Activated CD8-positive, alpha-beta memory T cell treated with anti-CD3 and anti-CD28 coated beads, Interleukin-2, amount 50 U/mL, for 48 hours (primary cell): ENCODE data around the gene CREB5.

Experiments used
- DNase-seq: peaks from one replicate; pipeline ENCODE4 v3.0.0-alpha.2; 2020

CREB5 gene

DNA sequence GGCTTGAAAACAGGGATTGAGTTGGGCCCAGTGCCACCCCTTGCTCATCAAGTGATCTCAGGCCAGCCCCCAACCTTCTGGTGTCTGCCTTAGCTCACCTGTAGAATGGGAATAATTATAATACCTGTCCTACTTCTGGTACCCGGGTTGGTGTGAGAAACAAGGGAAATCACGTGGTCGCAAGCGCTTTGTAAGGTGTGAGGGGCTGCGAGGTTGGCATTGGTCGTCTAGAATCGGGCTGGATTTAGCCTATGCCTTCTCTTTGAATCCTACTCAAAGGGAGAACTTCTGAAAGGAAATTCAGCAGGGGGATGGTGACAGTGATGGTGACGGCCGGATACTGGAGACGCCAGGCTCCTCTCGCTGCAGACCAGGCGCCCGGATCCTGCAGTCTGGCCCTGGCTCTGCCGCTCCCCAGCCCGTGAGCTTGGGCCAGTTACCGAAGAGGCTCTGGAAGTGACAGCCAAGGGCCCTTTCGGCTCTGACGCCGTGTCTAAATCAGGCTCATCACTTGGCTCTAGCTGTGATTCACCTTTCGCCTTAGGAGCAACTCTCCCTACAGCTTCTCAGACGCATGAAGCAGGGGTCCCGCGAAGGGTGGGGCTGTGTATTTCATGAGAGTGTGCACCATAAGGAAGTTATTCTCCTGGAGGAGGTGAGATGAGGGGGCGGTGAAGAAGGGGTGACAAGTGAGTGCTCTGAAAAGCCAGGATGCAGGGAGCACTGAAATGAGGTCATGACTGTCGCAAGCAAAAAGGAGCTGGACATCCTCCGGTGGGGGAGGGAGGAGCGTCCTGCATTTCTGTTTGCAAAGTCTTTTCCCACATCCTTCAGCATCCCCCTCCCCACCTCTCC lies 4.0 kb upstream of the CREB5 start:
- DNase-seq: peak; percentile 53

DNA sequence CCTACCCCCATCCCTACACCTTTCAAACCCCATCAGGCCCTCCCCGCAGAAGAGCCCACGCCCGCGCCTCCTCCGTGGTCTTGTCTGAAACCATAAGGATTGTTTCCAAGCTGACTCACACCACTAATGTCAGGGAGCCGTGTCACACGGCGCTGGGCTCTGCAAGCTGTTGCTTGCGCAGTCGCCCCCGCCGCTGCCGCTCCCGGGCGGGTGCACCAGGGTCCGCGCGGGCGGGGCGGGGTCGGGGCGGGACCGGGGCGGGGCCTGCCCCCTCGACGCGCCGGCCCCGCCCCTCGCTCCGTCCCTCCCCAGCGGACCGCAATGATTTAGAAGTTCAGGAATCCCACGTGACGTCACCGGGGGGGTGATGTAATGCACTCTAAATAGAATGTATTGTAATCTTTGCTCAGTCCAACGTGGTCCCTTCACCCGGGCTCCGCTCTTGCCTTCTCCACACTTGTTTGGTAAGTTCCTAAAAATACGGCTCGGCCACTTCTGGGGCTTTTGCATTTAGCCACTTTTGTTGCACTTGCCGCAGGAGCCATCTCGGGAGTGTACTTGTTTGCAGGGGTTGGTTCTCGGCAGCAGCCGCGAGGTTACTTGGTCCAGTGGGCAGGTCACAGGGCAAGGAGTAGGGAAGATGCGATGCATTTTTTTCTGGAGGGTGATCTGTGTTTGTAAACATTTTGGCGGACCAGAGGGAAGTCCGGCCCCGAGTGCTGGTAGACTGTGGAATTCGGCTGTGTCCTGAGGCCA lies 3.2 kb upstream of the CREB5 start:
- DNase-seq: peak; percentile 84

DNA sequence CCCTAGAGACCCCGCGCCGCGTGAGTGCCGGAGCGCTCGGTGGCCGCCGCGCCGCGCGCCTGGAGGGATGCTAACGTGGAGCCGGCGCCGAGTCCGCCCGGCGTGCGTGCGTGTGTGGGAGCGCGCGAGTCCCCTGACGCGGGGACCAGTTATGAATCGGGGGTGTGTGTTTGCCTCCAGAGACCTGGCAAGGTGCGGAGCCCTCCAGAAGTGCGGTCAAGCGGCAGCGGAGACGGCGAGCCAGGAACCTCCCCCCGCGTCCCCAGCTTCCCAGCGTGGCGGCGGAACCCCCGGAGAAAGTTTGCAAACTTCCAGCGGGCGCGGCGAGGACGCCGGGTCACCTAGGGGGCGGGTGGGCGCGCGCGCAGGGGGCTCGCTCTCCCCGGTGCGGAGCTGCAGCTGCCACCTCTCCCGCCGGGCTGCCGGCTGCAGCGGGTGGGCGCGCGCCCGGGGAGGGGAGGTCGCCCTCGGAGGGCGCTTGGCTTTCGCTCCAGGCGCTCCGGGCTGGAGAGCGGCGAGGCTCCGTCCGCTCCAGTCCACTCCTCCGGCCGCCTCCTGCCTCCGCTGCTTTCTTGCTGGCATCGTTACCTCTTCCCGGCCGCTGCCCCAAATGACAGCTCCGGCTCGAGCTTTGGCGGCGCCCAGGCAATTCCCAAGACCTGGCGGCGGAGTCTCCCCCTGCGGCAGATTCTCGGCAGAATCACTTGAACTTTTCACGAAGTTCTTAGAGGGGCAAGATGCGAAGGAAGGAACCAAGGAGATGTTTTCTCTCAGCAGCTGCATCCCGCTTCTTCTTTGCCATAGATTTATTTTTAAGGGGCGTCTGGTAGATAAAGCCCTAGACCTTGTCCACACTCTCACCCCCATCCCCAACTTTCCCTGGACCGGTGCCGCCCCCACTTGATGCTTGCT lies 2.3 kb upstream of the CREB5 start:
- DNase-seq: peak; percentile 52

DNA sequence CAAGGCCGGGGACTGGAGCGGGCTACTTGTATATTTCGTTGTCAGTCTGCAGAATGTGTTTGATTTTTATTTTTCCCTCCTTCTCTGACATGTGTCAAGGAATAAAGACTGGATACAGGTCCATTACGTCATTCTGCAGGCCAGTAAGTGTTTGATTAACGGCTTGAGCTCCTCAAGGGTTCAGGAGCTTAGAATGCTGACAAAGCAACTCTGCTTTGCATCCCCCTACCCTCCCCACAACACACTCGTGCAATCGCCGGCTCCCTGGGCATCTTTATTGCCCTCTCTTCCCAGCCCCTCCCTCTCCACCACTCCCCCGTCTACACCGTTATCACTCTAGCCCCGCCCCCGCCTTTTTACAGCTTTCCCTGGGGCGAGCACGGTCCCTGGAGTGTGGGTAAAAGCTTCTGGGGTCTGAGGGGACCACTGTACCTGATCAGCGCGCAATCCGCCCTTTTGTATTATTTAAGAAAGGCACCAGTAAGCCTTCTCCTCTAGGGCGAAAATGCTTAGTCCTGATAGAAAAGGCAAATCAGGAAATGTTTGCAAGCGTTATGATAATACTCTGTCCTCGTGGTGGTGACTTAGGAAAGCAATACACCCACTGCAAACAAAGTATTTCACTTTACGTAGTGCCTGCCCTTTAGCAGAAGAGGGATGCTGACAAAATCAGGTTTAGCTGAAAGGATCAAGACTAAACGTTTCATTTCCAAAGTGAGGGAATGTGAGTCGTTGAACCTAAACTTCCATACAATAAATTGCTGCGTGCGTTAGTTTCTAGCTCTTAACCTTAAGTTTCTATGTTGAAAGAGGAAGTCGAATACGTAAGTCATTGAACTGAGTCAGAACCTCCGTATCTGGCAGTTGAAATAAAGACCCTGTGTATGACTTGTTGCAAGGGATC lies 1.4 kb upstream of the CREB5 start:
- DNase-seq: peak; percentile 54

DNA sequence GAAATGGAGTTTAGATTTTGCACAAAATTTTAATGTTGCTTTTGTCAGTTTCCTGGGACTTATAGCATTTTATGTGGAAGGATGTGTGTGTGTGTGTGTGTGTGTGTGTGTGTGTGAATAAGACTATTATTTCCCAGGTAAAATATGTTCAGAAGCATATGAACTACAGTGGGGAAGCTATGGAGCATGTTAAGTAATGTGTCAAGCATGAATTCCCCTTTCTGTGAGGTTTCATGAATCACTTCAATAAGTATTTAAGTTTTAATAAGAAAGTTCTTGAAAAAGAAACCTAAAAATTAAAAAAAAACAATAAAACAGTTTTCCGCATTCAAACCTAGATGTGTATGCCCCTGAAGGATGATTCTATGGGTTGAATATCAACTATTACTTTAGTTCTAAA lies 693 bp downstream of the CREB5 start:
- no peak for DNase-seq

DNA sequence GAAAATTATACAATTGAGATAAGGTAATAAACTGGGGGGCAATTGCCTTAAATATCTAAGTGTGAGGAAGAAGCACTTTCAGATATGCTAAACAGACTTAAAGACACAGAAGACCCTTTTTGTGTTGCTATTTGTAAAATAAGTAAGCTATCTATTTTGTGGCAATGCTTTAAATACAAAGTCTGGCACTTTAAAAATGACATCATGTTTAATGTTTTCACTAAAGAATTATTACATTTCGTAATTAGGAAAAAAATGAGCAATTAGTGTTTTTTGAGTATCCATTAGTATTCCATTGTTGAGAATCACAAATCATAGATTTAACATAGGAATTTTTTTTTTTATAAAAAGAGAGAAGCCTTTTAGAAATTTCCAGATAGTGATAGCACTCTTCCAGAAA lies 2.1 kb downstream of the CREB5 start:
- DNase-seq: no peak

DNA sequence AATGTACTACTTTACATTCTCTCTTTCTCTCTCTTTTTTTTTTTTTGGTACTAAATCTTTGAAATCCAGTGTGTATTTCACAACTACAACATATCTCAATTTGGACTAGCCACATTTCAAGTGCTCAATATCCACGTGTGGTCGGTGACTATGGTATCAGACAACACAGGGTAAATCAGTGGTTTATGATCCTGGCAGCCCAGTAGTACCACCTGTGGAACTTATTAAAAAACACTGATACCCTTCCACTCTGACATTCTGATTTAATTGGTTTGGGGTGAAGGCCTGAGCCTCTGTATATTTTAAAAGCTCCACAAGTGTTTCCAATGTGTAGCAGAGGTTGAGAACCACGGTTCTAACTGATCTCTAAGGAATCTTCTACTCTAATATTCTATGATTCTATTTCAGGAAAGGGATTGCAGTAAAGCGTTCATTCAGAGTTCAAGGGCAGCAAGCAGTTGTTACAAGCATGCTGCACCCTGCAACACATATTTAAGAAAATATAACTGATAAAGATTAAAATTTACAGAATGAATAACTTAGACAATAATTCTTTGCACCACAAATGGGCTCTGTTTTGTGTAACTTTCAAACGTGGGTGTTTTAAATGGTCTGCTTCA lies 5.1 kb downstream of the CREB5 start:
- no peak for DNase-seq

DNA sequence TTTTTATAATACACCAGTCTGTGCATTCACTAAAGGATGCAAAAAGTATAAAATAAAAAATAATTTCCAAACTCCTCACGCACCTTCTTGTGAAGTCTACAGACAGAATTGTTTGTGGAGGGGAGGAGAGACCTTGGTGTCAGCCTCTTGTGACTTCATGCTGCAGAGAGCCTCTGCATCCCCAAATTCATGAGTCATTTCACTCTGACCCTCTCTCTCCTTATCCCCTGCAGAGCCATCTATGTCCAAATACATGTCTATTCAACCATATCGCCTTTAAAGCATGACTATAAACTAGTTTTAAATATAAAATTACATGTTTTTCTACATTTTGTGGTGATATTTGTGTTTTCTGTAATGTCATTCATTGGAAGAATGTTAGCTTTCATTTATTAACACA lies 6.0 kb downstream of the CREB5 start:
- no peak for DNase-seq

DNA sequence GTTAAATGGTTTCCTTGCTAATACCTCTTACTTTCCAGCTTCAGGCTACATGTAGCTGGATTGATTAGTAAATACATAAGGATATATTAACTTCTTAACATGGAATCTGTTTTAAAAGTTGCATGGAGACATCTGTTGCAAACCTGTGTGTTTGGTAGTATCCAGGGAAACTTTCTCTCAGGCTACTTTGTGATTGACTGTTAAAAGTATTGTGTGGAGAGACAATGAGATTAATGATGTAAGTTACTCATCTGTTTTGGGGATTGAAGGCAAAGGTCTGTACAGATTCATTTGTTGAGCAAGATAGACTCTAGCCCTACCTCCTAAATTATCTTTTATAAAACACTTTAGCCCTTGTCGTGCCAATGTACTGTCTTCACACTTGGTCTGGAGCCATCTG lies 6.6 kb downstream of the CREB5 start:
- DNase-seq: no peak

DNA sequence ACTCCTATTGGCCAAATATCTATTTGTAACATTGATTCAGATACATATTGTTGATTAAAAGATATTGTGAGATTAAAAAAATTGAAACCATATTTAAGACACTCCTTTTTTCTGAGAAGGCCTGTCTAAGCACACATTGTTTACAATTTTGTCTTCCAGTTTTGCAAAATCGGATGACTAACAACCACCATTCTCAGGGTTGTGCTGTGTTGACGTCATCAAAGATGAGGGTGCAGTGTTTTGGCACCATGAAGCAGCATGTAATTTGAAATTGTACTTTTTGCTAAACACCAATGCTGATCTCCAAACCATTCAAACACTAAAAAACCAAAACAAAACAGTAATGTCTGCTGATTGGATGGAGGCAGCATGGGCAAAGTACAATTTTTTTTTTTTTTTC lies 7.4 kb downstream of the CREB5 start:
- no peak for DNase-seq

DNA sequence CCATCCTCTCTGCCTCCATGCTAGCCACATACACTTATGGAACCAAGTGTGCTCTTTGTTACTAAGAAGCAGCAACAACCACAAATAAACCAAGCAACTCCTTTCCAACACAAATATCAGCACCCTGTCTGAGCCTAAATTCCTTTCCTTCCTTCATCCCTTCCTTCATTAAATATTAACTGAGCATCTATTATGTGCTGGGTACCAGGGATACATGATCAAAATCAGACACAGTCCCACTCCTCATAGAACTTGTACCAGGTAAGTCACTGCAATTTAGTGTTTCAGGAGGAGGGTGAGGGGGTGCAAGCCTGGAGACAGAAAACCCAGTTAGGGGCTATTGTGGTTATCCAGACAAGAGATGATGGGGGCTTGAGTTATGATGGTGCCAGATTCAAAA lies 10.8 kb downstream of the CREB5 start:
- DNase-seq: no peak

DNA sequence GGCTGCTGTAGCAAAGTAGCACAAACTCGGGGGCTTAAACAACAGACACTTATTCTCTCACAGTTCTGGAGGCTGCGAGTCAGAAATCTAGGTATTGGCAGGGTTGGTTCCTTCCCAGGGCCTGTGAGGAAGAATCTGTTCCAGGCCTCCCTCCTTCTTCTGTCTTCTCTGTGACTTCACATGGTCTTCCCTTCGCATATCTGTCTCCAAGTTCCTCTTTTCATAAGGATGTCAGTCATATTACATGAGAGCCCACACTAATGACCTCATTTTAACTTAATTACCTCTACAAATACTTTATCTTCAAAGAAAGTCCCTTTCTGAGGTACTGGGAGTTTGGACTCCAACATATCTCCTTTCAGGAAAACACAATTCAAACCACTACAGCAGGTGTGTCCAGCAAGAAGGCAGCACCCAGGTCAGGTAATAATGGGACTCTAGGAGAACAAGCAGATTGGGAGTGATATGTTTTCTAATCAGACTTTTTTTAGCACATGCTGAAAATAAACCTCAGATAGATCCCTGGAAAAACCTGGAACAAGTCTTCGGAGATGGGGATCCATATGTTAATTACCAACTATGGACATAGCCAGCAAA lies 11.7 kb downstream of the CREB5 start:
- no peak for DNase-seq

DNA sequence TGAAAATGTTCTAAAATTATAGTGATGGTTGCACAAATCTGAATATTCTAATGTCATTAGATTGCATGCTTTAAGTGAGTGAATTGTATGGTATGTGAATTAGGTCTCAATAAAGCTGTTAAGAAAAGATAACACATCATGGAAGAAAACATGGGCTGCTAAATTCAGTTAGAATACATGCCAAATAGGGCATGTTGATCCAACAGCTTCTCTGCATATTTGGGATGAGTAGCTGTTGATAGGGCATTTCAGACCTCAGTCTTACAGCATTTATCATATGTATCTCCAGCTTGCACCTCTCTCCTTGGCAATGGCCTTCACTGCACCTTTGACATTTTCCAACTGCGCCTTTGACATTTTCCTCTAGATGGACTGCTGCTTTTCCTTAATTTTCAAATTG lies 13.2 kb downstream of the CREB5 start:
- DNase-seq: no peak

DNA sequence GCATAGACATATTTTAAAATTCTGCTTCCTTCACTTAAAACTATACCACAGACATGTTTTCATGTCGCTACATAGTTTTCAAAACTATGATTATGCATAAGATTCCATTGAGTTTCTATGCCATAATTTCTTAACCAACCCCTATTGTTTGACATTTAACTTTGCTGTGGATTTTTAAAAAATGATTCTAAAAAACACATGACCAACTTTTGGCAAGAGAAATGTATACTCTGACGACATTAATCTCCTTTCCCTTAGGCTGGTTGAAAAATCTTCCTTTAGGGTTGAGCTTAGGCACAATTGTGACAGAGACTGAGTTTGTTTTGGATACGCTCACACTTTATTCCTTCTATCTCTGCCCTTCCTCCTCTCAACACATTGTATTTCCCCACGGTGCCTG lies 14.9 kb downstream of the CREB5 start:
- no peak for DNase-seq

DNA sequence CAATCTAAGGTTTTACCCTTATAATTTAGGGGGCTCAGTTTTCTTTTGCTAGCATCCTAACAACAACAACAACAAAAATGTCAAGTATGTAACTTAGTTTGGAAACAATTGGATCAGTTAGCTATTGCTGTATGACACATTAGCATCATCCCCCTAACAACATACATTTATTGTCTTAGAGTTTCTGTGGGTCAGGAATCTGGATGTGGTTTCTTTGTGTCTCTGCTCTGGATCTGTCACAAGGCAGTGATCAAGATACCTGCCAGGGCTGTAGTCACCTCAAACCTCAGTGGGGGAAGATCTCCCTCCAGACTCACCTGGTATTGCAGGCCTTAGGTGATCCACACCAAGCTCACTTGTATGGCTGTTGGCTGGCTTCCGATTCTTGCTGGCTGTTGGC lies 18.3 kb downstream of the CREB5 start:
- no peak for DNase-seq

DNA sequence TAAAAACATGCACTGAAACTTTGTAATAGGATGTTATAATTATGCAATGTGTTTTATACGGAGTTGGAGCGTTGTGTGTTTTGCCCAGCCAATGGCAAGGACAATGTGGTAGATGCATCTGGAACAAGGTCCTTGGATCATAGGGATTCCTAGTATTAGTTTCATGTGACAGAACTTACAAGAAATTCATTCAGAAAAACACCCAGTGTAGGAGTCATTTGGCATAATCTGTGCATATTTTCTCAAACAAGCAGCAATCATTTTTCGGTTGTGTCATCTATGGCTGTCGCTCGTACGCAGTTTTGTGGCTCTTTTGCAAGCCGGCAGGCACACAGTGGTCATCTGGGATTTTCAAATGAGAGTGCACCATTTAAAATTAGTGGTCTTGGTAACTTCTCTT lies 19.8 kb downstream of the CREB5 start:
- no peak for DNase-seq

DNA sequence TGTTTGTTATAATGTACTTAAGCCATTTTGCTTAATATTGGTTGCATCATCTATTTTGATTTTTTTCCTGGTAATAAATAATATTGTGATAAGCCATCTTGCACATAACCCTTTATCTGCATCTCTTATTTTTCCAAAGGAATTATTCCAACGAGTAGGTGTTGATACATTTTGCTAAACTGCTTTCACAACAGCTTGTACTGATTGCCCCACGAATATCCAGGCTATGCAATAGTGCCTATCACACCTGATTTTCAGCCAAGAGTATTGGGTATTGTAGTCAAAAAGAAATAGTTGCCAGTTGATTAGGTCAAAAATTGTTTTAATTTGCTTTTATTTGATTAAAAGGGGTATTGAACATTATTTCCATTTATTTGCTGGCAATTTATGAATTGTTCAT lies 20.7 kb downstream of the CREB5 start:
- DNase-seq: no peak

DNA sequence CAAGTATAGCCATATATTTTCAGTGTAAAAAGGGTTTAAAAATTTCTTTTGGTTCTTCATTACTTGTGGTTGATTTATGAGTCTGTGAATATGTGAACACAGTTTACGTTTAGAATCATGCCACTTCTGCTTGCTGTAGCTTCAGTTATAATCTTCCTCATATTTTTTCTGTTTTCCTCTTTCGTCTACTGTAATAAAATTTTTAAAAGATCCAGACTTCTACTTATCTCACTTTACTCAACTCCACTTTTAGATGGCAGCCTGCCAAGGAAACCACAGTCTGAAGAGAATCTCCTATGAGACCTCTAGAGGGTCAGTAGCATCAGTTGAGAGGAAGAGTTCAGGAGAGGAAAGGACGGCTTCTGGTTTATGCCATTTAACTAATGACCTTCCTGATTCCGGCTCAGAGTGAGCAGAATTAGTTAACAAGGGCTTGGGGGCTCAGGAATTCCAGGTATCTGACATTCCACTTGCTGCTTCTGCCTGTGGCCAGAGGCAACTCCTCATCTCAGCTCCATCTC lies 21.4 kb downstream of the CREB5 start:
- no peak for DNase-seq

DNA sequence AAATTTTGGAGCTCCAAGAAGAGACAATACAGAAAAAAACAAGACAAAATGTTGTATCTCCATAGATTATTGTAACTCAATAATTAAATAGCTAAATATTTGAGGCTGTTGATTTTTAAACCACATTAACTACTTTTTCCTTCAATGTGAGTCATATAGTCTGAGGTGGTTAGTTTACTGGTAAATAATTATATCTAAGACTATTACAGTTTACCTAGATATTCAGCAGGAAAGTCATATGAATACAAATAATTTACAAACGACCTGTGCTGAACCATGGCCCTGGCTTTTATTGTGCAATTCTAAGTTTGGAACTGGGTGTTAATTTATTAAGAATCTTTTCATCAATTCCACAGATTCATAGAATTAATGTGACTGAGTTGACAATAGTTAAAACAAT lies 22.2 kb downstream of the CREB5 start:
- no peak for DNase-seq

DNA sequence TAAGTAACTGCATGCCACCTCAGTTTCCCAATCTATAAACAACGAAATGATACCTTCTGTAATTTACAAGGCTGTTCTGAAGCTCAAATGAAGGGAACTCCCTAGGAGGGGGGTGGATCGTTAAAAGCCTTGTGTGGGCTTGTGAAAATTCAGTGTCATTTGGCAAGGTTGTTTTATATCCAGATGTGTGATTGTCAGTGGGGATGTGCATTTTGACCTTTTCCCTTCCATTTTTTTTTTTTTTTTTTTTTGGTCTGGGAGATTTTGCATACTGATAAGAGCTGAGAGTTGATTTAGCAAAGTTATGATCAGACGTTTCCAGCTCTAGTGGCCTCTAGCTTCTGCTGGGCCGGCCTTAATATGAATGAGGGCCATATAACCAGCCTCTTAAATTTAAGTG lies 22.8 kb downstream of the CREB5 start:
- DNase-seq: no peak

DNA sequence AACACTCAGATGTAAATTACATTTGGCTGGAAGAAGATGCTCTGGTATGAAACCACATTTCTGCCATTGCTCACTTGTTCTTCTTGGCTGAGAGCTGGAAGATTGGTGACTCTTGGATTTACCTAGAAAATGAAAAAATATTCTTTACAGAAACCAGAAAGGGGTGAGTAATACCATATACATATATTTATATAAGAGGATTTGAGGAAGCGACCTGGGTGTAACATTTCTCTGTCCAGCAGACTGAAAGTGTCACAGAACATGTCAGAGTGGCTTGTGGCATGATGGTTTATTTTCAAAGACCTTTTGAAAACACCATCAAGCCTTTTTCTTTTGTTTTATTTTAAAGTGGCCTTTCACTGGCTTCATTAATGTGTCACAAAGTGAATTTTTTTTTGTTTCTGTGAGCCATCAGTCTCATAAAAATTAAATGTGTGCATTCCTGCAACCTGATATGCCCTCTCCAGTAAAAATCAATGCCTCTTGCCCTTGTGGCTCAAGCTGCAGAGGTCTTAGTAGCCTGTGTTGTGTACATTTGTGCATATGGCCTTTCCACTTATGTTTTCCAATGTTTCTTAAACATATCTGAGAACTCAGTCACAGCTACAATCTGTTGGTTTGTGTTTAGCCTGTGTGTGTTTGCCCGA lies 23.5 kb downstream of the CREB5 start:
- DNase-seq: no peak
